Measurements from ENCODE around the gene NSMCE1. TPM values are rescaled to one million over a fixed set of nuclear protein-coding genes. Genes with fewer than 3 reads are reported as not detected.

NSMCE1 gene
- total and polyA plus RNA-seq, 2 of the 4 experiments (the other 2 are of a cell fraction) = 47.5 to 120 TPM

GRCh38 chr16:27267037-27267677, 1.4 kb downstream of the NSMCE1 start:
- peak overlapping the region; percentile 89 for H2AK5ac ChIP-seq (ENCODE audit: low read depth, low read length)
- peak overlapping the region; percentile 5 to 67; a peak in 2 of 4 replicates for H4K8ac ChIP-seq (ENCODE audit: low read depth in 2 of 2, low read length in 2 of 2)
- H3K18ac ChIP-seq (ENCODE audit: low read depth, low read length) = no peak overlapping the region
- intact Hi-C loops (cut with micrococcal nuclease) (loop anchor here (5.0 kb wide), 1 partner anchor 45 kb away; the partner anchor contains the start of gene IL4R), in situ Hi-C loops (cut with MboI; ENCODE audit: low sequenced_read_pairs) (loop anchor here (5.0 kb wide), 1 partner anchor 45 kb away; the partner anchor contains the start of gene IL4R), dilution Hi-C loops (cut with HindIII; ENCODE audit: low sequenced_read_pairs, unreplicated experiment) (no loop called here)
- peak overlapping the region; percentile 50 for H2BK20ac ChIP-seq (ENCODE audit: low read depth, low read length)
- H3K27ac ChIP-seq (ENCODE audit: insufficient read depth, low read length) = no peak overlapping the region
- H2AFZ ChIP-seq (replicated peaks; ENCODE audit: low read length, poor library complexity) = no peak overlapping the region
- H3K4me3 ChIP-seq (ENCODE audit: insufficient read depth, low read depth, low read length) = no peak overlapping the region
- no peak overlapping the region for H3K9ac ChIP-seq (ENCODE audit: low read depth, low read length)
- POLR2A ChIA-PET (ENCODE audit: unreplicated experiment) = no interaction called here
- no peak overlapping the region for H2AK9ac ChIP-seq (replicated peaks; ENCODE audit: low read depth, low read length, poor library complexity)
- H3K4ac ChIP-seq (ENCODE audit: low read depth, low read length) = peak overlapping the region; percentile 60
- peak overlapping the region; percentile 88 for H3K14ac ChIP-seq (replicated peaks; ENCODE audit: low read depth, low read length)
- no peaks in the 10 kb centered on the region for H3K27me3 ChIP-seq (ENCODE audit: control insufficient read depth, insufficient read depth, low read length)
- no peaks in the 10 kb centered on the region for H3K9me3 ChIP-seq (ENCODE audit: control insufficient read depth, insufficient read depth, low read length)
- peak overlapping the region; percentile 91; the same call in 1 of the 2 replicates for H4K5ac ChIP-seq (ENCODE audit: low read depth, low read length)
- WGBS, 2 experiments (ENCODE audit: extremely low coverage in 2 of 2, insufficient read length in 1 of 2) = 100% methylated on average over 1 of the region's 8 CpGs; no CpG with 5 or more reads in 1 of the 2 experiments
- H4K20me1 ChIP-seq (ENCODE audit: insufficient read depth, low read length) = no peaks in the 10 kb centered on the region
- peaks cover 4% of the 10 kb centered on the region for H3K4me1 ChIP-seq (ENCODE audit: control insufficient read depth, insufficient read depth, low read length)
- no peaks in the 10 kb centered on the region for H3K36me3 ChIP-seq (ENCODE audit: control insufficient read depth, insufficient read depth, low read length)
- H3K4me2 ChIP-seq (ENCODE audit: low read depth, low read length) = no peak overlapping the region
- CTCF ChIA-PET = no interaction called here
- no TSS peak for BruUV-seq (replicated peaks)
- ATAC-seq (ENCODE audit: low read depth) = no peak
- H2BK15ac ChIP-seq (ENCODE audit: low read depth, low read length) = peak overlapping the region; percentile 95; the same call in 1 of the 3 replicates
- no peak overlapping the region for H3K56ac ChIP-seq (ENCODE audit: extremely low read depth, insufficient read depth, low read length)
- peaks cover 23 to 51% of the 10 kb centered on the region in 2 experiments for H3K79me1 ChIP-seq (ENCODE audit: low read depth in 1 of 2, low read length in 2 of 2)
- TF ChIP-seq RCOR1 (IDR thresholded peaks at IDR 0.05; ENCODE audit: insufficient replicate concordance, low read length) = no peak
- no peak for TF ChIP-seq POLR2A (IDR thresholded peaks at IDR 0.05; ENCODE audit: low read depth, low read length)
- no peak for TF ChIP-seq RAD21 (IDR thresholded peaks at IDR 0.05; ENCODE audit: low read length)
- TF ChIP-seq CTCF (conservative IDR thresholded peaks at IDR 0.05; ENCODE audit: low read depth, low read length) = no peak
- TF ChIP-seq, protein P1, sequence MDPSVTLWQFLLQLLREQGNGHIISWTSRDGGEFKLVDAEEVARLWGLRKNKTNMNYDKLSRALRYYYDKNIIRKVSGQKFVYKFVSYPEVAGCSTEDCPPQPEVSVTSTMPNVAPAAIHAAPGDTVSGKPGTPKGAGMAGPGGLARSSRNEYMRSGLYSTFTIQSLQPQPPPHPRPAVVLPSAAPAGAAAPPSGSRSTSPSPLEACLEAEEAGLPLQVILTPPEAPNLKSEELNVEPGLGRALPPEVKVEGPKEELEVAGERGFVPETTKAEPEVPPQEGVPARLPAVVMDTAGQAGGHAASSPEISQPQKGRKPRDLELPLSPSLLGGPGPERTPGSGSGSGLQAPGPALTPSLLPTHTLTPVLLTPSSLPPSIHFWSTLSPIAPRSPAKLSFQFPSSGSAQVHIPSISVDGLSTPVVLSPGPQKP (IDR thresholded peaks at IDR 0.05; ENCODE audit: borderline replicate concordance, low read depth, low read length) = no peak
- no peak for TF ChIP-seq CEBPB (IDR thresholded peaks at IDR 0.05; ENCODE audit: low read depth, low read length)
- peak overlapping the region; percentile 65 for H2BK5ac ChIP-seq (ENCODE audit: low read depth, low read length, poor library complexity, severe bottlenecking)
- peak overlapping the region; percentile 31; the same call in 1 of the 2 replicates for H4K91ac ChIP-seq (ENCODE audit: insufficient read depth, low read depth, low read length)
- no peak for DNase-seq
- H2BK120ac ChIP-seq (ENCODE audit: low read depth, low read length) = peak overlapping the region; percentile 48
- peaks cover 14% of the 10 kb centered on the region for H3K9me1 ChIP-seq (ENCODE audit: insufficient read depth, low read length)
- H3K23ac ChIP-seq (ENCODE audit: low read depth, low read length) = peak overlapping the region; percentile 63; the same call in 1 of the 2 replicates
